HUDEP-2 (cell line): ENCODE measurements around the gene PHKG1.
"Not testable (repeated sequence)": the region's sequence is repeated elsewhere in the genome, so short reads cannot be mapped to it uniquely, and the experiment has no call there.

Experiments used
- DNase-seq, 76 experiments: peaks; one replicate each; lab custom pipeline; 2025; ENCODE audit not compliant: unreplicated experiment in 76 of 76; lab: John Stamatoyannopoulos, UW

Gene PHKG1

DNA sequence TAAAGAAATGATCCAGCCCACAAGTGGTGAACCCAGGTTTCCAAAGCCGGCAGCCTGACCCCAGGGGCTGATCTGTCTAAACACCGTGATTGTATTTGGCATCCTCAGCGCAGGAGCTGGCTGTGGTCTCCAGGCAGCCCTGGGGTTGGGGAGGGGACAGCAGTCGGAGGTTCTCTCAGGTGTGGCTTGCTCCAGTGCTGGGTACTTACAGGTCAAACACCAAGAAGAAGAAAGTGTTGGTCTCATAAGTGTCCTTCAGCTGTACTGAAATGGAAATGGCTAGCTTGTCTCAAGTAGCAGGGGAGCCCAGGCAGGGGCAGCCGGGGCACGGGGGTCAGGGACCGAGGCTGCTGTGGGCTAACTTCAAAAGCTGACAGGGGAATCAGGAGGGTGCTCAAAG is 6.0 kb downstream of the PHKG1 start:
- DNase-seq = no peak

DNA sequence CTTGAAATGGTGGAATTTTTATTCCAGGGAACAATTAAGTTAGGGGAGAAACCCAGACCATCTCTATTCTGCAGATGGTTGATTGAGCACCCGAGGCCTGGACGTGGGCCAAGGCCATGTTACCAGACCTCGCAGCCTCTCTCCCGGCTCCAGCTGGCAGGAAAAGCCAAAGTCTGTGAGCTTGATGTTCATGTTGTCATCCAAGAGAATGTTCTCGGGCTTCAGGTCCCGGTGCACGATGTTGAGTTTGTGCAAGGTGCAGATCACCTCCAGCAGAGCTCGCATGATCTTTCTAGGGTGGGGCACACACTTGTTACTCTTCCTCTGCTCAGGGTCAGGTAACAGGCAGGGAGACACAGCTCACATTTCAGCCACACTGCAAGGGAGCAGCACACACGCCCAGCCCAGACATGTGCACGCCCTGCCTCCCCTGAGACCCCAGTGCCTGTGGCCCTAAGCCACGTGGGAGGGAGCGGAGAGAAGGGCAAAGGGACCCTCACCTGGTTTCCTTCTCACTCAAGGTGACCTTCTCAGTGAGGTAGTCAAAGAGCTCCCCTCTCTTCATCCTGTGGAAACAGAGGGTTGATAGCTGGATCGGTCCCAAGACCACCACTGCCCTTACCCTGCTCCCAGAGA is 9.5 kb downstream of the PHKG1 start:
- DNase-seq = no peak

GRCh38 chr7:56081626-56082340 is 11.0 kb downstream of the PHKG1 start:
- no peak for DNase-seq

GRCh38 chr7:56080726-56081435 is 11.9 kb downstream of the PHKG1 start:
- not testable (repeated sequence) for DNase-seq

- peak in 1 of 76 experiments; percentile 6 for DNase-seq
Observed at GRCh38 chr7:56079450-56080185, 13.1 kb downstream of the PHKG1 start.

- no peak for DNase-seq
Observed at GRCh38 chr7:56078196-56078595, 14.6 kb downstream of the PHKG1 start.

DNA sequence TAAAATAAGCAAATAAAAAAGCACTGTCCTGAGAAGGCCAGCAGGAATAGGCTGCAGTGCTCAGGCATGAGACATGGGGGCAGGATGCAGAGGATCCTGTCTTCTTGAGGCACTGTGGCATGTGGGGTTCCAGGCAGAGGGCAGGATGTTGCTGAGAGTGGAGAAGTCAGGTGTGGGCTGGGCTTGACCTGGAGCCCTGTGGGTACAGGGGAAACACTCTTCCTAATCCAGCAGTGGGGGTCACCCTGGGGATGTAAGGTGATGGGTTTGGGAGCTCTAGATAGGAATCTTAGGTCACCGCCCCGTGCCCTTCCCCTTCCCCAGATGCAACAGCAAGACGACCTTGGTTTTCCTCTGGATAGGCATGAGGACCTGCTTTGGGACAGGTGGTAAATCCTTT is 15.1 kb downstream of the PHKG1 start:
- no peak for DNase-seq

DNA sequence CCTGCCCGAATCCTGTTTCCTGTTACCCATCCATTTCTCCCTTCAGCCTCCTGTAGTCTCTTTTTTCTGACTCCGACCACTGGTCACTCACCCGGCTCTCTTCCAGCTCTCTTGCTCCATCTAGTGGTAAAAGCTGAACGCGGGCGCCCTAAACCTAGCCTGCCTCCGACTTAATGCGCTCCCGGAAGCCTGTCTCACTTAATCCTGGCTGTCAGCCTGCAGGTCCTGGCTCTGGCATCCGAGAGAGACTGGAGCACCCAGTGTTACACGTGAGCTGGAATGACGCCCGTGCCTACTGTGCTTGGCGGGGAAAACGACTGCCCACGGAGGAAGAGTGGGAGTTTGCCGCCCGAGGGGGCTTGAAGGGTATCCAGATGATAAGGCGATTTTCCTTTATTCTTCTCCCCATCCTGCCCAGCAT is 18.4 kb downstream of the PHKG1 start:
- peak in 69 of 76 experiments; percentile 2 to 89 (median 57) for DNase-seq

DNA sequence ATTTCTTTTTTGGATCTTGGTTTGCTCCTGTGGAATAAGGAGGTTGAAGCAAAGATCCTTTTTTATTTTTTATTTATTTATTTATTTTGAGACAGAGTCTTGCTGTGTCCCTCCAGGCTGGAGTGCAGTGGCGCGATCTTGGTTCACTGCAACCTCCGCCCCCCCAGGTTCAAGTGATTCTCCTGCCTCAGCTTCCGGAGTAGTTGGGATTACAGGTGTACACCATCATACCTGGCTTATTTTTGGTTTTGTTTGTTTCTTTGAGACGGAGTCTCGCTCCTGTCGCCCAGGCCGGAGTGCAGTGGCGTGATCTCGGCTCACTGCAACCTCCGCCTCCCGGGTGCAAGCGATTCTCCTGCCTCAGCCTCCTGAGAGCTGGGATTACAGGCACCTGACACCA is 26.4 kb downstream of the PHKG1 start:
- not testable (repeated sequence) for DNase-seq

DNA sequence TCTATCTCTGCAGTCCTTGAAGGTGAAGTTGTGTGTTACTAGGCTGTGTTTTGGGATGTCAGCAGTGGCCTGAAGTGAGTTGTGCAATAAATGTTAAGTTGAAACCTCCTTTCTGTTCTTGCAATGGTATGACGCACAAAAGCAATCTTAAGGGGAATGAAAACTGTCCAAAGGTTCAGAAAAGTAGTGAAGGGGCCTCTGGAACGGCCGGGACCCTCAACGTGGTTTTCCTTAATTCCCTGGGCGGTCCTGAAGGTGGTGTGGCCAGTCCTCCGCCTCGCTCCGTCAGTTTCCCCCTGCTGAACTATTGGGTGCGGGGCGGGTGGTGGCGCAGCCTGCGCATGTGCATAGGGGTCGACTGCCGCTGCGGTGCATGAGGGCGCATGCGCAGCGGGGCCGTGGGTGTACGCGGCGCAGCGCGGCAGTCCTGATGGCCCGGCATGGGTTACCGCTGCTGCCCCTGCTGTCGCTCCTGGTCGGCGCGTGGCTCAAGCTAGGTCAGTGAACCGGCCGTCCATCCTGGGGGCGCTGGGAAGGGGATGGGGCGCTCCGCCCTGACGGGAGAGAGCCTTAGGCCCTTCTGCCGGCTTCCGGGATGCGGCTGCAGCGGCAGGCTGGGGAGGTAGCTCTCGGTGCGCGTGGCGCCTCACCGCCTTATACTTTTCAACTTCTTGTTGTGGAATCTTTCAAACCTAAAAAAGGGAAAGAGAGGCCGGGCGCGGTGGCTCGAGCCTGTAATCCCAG is 28.7 kb downstream of the PHKG1 start, which contains the start of gene SUMF2:
Gene SUMF2 (plus strand): TSS at position 405 of the 744 bp plus-strand sequence. CDS start 26 bp downstream, at position 431.
- peak in 75 of 76 experiments; percentile 10 to 89 (median 72) for DNase-seq

- DNase-seq = no peak
Observed at GRCh38 chr7:56063500-56063881, 29.3 kb downstream of the PHKG1 start.

DNA sequence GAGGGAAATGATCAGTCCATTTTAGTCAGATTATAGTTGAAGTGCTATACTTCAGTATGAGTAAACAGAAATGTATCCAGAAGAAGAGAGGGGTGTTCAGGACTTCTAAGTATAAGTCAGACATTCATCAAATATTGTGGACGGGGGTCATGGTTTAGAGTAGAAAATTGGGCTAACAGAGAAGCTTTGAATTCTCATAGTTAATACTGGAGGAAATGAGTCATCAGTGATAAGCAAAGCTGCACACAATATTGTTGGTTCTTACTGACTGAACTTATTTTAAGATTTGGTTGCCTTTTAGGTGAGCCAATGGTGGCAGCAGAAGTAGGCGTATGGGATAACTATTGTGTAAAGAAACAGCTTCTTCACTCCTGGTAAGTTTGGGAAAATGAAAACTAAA is 30.4 kb downstream of the PHKG1 start:
- DNase-seq = peak in 10 of 76 experiments; percentile 11 to 72 (median 18)

GRCh38 chr7:56053993-56054392 is 38.8 kb downstream of the PHKG1 start:
- DNase-seq = no peak

GRCh38 chr7:56053379-56053778 is 39.4 kb downstream of the PHKG1 start:
- DNase-seq = no peak

- peak; percentile 49 to 97 (median 93) for DNase-seq
Observed at GRCh38 chr7:56051339-56052191, 41.2 kb downstream of the PHKG1 start, which contains the start of the genes CCT6A and PSPH. CCT6A (plus strand) TSS chr7:56051765; CDS start chr7:56051849, 84 bp downstream. PSPH (minus strand) TSS chr7:56051444; CDS start chr7:56021212, 30,232 bp downstream.

GRCh38 chr7:56051053-56051338 is 41.8 kb downstream of the PHKG1 start:
- DNase-seq = no peak

DNA sequence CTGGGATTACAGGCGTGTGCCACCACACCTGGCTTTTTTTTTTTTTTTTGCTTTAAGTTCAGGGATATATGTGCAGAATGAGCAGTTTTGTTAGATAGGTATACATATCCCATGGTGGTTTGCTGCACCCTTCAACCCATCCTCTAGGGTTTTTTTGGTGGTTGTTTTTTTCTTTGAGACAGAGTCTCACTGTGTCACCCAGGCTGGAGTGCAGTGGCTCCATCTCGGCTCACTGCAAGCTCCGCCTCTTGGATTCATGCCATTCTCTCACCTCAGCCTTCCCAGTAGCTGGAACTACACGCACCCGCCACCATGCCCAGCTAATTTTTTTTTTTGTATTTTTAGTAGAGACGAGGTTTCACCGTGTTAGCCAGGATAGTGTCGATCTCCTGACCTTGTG is 44.0 kb downstream of the PHKG1 start:
- DNase-seq = peak in 4 of 76 experiments; percentile 4 to 20 (median 10)

GRCh38 chr7:56048245-56048644 is 44.5 kb downstream of the PHKG1 start:
- no peak for DNase-seq

- peak in 25 of 76 experiments; percentile 1 to 57 (median 23) for DNase-seq
Observed at GRCh38 chr7:56047446-56048116, 45.2 kb downstream of the PHKG1 start.
